PC-3 (cell line): ENCODE results near the gene SLC17A8.
"Not testable (repeated sequence)": the region's sequence is repeated elsewhere in the genome, so short reads cannot be mapped to it uniquely, and the experiment has no call there.

Source experiments
- EZH2 ChIP-seq: fragments of 300-600 bp; sonication (generic); IDR thresholded peaks from one replicate; pipeline ENCODE4 v1.6.1; 2017; ENCODE audit warnings: antibody characterized with exemption, mild to moderate bottlenecking, low read length; ENCODE audit not compliant: unreplicated experiment
- TF ChIP-seq, protein P1 (sequence below): fragments of 300-600 bp; sonication (generic); conservative IDR thresholded peaks from 2 replicates; pipeline ENCODE4 v1.5.1; 2017; ENCODE audit warnings: antibody characterized with exemption, low read depth, mild to moderate bottlenecking, low read length

DNA sequence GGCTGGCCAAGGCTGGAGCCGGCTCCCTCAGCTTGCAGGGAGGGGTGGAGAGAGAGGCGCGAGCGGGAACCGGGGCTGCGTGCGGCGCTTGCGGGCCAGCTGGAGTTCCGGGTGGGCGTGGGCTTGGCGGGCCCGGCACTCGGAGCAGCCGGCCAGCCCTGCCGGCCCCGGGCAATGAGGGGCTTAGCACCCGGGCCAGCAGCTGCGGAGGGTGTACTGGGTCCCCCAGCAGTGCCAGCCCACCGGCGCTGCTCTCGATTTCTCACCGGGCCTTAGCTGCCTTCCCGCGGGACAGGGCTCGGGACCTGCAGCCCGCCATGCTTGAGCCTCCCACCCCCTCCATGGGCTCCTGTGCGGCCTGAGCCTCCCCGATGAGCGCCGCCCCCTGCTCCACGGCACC lies 73.4 kb downstream of the SLC17A8 start:
- TF ChIP-seq, protein P1, sequence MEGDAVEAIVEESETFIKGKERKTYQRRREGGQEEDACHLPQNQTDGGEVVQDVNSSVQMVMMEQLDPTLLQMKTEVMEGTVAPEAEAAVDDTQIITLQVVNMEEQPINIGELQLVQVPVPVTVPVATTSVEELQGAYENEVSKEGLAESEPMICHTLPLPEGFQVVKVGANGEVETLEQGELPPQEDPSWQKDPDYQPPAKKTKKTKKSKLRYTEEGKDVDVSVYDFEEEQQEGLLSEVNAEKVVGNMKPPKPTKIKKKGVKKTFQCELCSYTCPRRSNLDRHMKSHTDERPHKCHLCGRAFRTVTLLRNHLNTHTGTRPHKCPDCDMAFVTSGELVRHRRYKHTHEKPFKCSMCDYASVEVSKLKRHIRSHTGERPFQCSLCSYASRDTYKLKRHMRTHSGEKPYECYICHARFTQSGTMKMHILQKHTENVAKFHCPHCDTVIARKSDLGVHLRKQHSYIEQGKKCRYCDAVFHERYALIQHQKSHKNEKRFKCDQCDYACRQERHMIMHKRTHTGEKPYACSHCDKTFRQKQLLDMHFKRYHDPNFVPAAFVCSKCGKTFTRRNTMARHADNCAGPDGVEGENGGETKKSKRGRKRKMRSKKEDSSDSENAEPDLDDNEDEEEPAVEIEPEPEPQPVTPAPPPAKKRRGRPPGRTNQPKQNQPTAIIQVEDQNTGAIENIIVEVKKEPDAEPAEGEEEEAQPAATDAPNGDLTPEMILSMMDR = not testable (repeated sequence)
- TF ChIP-seq EZH2 = not testable (repeated sequence)
